ENCODE data around the gene PC. TPM values are rescaled to one million over a fixed set of nuclear protein-coding genes. Genes with fewer than 3 reads are reported as not detected.

The PC gene
- total RNA-seq, 1 experiment from 2014 or later, result 39.1 TPM

Small RNA genes within 50 kb of the gene (microRNA-seq; reads per million reads assigned to microRNA genes)
- gene MIR3163, result 2.2 reads per million

Other genes with a start within 250 kb of the PC start
- 21.1 and 34.4 TPM in 2 replicates for gene SPTBN2, start 229.2 kb downstream of the PC start, total RNA-seq (2021)
- 33.1 and 35.0 TPM in 2 replicates for gene RCE1, start 114.9 kb downstream of the PC start, total RNA-seq (2021)
- 52.9 and 57.2 TPM in 2 replicates for gene LRFN4, start 101.3 kb downstream of the PC start, total RNA-seq (2021)
- not detected in 2 replicates for gene C11orf86, start 16.9 kb upstream of the PC start, total RNA-seq (2021)
- 2.3 and 3.1 TPM in 2 replicates for gene SYT12, start 64.8 kb upstream of the PC start, total RNA-seq (2021)
- gene RHOD, start 98.5 kb upstream of the PC start, total RNA-seq (2021), result 0.83 and 0.88 TPM in 2 replicates
- 105 and 121 TPM in 2 replicates for gene KDM2A, start 160.9 kb upstream of the PC start, total RNA-seq (2021)

All from A673 (cell line).